Measurements from ENCODE around the gene COL19A1.

GRCh38 chr6:70180901-70181599, 314.7 kb downstream of the COL19A1 start:
- no peak for TF ChIP-seq CTCF (conservative IDR thresholded peaks at IDR 0.05; ENCODE audit: low read length)
- TF ChIP-seq EZH2phosphoT487 (IDR thresholded peaks at IDR 0.05; ENCODE audit: borderline replicate concordance, low read depth, low read length), result no peak
